HG03521 (cell line): ENCODE measurements around the gene ZNF410.

ENCODE experiments used
- ATAC-seq: cut with Tn5 transposase; IDR thresholded peaks from one replicate; pipeline ENCODE4 v1.9.1; 2021; ENCODE audit warnings: mild to moderate bottlenecking, moderate library complexity; ENCODE audit not compliant: unreplicated experiment

ZNF410 gene

GRCh38 chr14:73949752-73950734, 63.4 kb downstream of the ZNF410 start, which contains the start of the genes COQ6 and FAM161B:
TSS of gene COQ6 (plus strand) at chr14:73950302. CDS start at chr14:73950333, 31 bp downstream.
TSS of gene FAM161B (minus strand) at chr14:73950094. CDS start at chr14:73950026, 68 bp downstream.
- ATAC-seq = peak; percentile 88

- no peak for ATAC-seq
Observed at GRCh38 chr14:73953731-73954130, 67.1 kb downstream of the ZNF410 start.

GRCh38 chr14:73955674-73956073, 69.0 kb downstream of the ZNF410 start:
- ATAC-seq = no peak

GRCh38 chr14:73958591-73958990, 71.9 kb downstream of the ZNF410 start:
- no peak for ATAC-seq

- ATAC-seq = no peak
Observed at GRCh38 chr14:73961192-73961591, 74.5 kb downstream of the ZNF410 start.

GRCh38 chr14:73965216-73965615, 78.6 kb downstream of the ZNF410 start:
- no peak for ATAC-seq

- no peak for ATAC-seq
Observed at GRCh38 chr14:73968885-73969284, 82.2 kb downstream of the ZNF410 start.

GRCh38 chr14:73973497-73973896, 86.8 kb downstream of the ZNF410 start:
- ATAC-seq = no peak

- ATAC-seq = no peak
Observed at GRCh38 chr14:73976125-73976524, 89.5 kb downstream of the ZNF410 start.

- ATAC-seq = no peak
Observed at GRCh38 chr14:73977896-73978295, 91.2 kb downstream of the ZNF410 start.
